ENCODE results near the gene ATXN7L1.
A peak's percentile ranks its signal among the peaks of the same experiment; 100 is the strongest.
"Not testable (repeated sequence)": the region's sequence is repeated elsewhere in the genome, so short reads cannot be mapped to it uniquely, and the experiment has no call there.

Gene ATXN7L1

DNA sequence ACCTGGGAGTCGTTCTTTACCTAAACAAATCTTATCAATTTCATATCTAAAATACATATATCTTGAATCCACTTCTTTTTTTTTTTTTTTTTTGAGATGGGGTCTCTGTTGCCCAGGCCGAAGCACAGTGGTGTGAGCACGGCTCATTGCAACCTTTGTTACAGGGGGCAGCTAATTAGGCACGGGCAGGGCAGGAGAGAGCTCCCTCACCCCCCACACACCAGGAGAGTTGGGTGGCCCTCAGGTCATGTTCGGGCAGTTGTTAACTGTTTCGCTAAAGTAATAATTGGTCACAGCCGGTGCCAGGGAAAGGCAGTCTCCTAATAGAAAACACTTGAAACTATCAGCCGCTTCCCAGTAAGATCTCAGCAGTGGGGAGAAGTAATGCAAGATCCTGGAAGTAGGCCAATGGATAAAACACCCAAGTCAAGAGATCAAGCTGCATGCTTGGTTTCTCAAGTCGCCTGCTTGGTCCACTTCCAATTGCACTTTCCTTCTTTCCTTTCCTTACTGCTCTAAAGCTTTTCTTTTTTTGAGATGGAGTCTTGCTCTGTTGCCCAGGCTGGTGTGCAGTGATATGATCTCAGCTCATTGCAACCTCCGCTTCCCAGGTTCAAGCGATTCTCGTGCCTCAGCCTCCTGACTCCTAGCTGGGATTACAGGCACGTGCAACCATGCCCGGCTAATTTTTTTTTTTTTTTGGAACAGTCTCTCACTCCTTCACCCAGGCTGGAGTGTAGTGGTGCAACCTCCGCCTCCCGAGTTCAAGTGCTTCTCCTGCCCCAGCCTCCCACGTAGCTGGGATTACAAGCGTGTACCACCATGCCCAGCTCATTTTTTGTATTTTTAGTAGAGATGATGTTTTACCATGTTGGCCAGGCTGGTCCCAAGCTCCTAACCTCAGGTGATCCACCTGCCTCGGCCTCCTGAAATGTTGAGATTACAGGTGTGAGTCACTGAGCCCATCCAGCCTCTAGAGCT, 273.8 kb downstream of the ATXN7L1 start:
- DNase-seq: no peak

GRCh38 chr7:105600720-105601550, 275.5 kb downstream of the ATXN7L1 start:
- DNase-seq: no peak

DNA sequence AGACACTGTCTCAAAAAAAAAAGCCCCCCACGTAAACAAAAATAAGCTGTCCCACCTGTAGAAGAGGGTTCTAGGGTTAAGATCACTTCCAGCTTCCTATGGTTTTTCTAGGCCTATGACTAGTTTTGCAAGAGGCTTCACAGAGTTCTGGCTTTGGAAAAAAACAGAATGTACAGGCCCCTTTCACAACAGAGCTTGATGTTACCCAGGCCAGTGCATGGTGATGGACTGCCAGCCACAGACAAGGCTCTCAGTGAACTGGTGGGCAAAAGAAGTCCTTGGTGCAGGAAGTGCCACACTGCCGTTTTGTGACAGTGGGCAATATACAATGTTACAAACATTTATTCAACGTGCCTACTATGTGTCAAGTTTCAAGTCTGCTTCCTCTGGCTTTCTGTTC, 276.8 kb downstream of the ATXN7L1 start:
- DNase-seq: no peak

- DNase-seq: not testable (repeated sequence)
Observed at GRCh38 chr7:105599080-105599479, 277.3 kb downstream of the ATXN7L1 start.

DNA sequence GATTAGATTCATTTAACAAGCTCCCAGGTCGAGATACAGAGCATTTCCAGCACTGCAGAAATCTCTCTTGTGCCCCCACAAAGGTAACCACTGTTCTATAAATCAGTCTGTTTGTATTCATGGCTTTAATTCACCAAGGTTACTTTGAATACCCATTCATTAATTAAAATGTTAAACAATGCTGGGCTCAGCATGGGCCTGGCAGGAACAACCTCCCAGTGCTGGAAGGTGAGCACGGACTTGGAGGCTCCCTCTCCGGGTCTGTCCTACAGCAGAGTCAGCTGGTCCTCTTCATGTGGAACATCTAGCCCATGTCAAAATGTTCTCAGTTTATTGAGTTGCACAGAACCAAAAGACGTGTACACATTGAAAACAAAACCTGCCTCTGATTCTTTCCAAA, 279.5 kb downstream of the ATXN7L1 start:
- no peak for DNase-seq

- DNase-seq: no peak
Observed at GRCh38 chr7:105594034-105594433, 282.4 kb downstream of the ATXN7L1 start.

DNA sequence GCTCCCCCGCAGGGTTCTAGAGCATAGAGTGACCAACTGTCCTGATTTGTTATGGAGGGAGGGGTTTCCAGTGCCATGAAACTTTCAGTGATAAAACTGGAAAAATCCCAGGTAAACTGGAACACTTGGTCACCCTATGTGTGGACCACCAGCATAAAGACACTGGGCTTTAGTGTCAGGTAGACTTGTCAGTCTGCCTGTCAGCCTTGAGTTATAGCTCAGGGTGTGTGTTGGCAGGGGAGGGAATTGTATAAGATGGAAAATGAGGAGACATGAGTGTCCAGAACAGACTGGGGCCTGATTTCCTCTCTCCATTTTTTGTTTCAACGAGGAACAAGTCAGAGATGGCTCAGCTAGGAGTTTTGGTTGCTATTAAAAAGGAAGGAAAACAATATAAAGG, 284.9 kb downstream of the ATXN7L1 start:
- no peak for DNase-seq

- no peak for DNase-seq
Observed at GRCh38 chr7:105590793-105591192, 285.6 kb downstream of the ATXN7L1 start.

GRCh38 chr7:105589356-105590077, 286.9 kb downstream of the ATXN7L1 start:
- DNase-seq: peak; percentile 66 to 69 (median 68)

- DNase-seq: no peak
Observed at GRCh38 chr7:105587909-105588635, 288.3 kb downstream of the ATXN7L1 start.

DNA sequence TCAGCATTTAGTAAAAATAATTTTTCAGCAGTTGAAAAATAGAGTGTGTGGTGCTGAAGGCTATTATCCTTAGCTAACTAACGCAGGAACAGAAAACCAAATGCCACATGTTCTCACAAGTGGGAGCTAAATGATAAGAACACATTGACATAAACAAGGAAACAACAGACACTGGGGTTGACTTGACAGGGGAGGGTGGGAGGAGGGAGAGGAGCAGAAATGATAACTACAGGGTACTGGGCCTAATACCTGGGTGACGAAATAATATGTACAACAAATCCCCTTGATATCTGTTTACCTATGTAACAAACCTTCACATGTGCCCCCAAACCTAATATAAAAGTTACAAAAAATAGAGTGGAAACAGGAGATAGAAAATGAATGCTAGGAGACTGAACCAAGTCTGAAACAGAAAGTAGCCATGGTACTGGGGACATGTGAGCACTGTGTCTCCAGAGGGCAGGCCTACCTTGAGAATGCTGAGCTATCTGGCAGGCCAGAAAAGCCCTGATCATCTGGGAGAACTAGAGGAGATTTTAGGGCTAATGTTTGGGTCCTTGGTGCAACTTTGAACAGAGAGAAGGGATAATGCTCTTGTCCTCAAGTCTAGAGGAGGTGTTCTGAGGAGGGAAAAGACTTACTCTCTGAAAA, 290.4 kb downstream of the ATXN7L1 start:
- DNase-seq: no peak

GRCh38 chr7:105584165-105584564, 292.2 kb downstream of the ATXN7L1 start:
- DNase-seq: no peak

GRCh38 chr7:105583061-105583460, 293.3 kb downstream of the ATXN7L1 start:
- no peak for DNase-seq

DNA sequence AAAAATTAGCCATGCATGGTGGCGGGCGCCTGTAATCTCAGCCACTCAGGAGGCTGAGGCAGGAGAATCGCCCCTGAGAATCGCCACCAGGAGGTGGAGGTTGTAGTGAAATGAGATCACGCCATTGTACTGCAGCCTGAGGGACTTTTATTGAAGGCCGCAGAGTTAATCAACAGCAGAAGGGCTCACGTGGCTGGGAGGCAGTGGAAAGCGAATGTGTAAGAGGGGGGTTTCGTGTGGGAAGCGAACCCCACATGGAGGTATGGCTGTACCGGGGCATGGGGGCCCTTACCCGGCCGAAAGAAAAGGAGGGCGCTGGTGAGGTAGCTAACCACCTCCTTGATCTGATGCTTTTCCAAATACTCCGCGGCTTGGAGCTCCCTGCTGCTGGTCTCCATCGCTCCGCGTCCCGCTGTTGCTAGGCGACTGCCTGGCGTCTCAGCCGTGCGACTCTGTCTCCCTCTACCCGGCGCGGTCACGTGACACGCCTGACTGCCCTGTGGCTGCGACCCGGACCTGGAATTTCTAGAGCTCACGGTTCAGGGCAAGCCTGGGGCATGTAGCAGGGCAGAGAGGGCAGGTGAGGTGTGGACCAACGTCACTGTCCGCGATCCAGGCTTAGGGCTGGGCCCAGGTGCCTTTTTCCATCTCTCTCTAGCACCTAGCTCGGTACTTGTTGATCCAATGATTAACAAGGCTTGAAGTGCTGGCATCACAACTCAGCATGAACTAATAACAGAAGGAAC, 295.2 kb downstream of the ATXN7L1 start, which contains the start of gene EFCAB10:
Gene EFCAB10 (minus strand): TSS at position 428 of the 746 bp plus-strand sequence. CDS start 30 bp downstream, at position 398.
- peak; percentile 31 to 54 (median 33) for DNase-seq

DNA sequence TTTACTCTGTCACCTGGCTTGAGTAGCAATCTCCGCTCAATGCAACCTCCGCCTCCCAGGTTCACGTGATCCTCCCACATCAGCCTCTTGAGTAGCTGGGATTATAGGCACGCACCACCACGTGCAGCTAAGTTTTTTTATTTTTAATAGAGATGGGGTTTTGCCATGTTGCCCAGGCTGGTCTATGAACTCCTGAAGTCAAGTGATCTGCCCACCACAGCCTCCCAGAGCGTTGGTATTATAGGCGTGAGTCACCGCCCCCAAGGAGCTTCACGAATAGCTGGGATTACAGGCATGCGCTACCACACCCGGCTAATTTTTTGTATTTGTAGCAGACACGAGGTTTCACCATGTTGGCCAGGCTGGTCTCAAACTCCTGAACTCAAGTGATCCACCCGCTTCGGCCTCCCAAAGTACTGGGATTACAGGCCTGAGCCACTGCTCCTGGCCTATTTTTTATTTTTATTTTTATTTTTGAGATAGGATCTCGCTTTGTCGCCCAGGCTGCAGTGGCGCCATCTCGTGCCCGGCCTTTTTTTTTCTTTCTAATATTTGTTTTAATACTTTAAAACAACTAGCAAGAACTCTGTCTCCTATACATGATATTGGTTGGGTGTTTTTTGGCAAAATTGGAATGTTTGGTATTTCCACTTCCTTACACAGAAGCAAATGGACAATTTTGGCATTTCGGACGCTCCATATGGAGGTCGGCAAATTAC, 296.2 kb downstream of the ATXN7L1 start:
- no peak for DNase-seq

- DNase-seq: no peak
Observed at GRCh38 chr7:105578496-105578895, 297.9 kb downstream of the ATXN7L1 start.

DNA sequence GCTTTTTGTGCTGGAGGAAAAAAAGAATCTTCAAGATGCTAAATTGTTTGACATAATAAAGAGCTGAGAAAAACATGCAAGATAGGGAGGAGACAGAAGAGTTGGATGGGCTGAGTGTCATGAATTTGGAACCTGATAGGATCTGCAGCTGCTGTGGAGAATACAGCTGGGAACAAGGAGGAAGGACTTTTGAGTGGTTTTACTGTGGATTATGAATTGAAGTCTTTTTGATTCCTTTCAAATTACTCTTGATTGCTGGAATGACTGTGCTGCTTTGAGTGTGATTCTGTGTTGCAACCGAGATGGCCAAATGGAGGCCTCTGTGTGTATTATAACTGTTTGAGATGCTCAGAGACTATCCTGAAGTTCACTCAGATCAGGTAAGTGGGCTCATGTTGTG, 299.1 kb downstream of the ATXN7L1 start:
- DNase-seq: no peak

DNA sequence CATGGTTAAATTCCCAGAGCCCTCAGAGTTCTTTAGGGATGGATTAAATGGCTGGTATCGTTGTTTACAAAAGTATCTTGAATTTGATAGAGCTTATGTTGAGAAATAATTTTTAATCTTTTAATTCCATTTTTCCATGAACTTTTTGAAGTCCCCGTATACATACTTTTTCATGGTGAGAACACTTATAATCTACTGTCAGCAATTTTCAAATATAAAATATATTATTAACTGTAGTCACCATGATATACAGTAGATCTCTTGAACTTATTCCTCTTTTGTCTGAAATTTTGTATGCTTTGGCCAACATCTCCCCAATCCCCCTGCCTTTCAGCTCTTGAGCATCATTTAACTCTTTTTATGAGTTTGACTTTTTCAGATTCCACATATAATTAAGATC, 304.5 kb downstream of the ATXN7L1 start:
- no peak for DNase-seq

DNA sequence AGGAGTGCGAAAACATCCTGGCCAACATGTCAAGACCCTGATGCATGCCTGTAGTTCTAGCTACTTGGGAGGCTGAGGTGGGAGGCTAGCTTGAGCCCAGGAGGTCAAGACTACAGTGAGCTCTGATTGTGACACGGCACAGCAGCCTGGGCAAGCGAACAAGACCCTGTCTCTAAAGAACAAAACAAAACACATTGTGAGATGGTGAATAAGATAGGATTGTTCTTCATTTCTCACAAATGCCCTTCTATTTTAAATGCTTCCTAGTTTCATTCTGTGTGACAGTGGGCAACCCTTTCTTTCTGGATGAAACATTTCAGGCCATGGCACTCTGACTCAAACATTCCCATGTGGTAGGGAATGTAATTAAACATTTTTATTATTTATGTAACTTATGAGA, 308.6 kb downstream of the ATXN7L1 start:
- no peak for DNase-seq

DNA sequence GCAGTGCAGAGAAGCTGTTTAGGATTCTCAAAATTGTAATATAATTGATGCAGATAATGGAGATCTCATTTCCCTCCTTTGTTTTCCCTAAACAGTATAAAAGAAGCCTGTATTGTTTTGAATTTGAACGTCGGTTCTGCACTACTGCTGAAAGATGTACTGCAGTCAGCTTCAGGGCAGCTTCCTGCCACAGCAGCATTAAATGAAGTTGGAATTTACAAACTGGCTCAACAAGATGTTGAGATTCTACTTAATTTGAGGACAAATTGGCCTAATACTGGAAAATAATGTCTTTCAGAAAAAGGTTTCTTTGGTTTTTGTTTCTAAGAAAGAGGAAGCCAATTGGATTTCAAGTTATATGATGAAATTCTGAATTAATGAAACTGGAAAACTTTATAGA, 309.4 kb downstream of the ATXN7L1 start:
- DNase-seq: no peak
